Ureter (tissue), 1 donor: ENCODE results near the gene BCAT1. TPM values are rescaled to one million over a fixed set of nuclear protein-coding genes. Genes with fewer than 3 reads are reported as not detected.
"Not testable (repeated sequence)": the region's sequence is repeated elsewhere in the genome, so short reads cannot be mapped to it uniquely, and the experiment has no call there.

Experiments
- DNase-seq: peaks from one replicate; pipeline ENCODE4 v3.0.0-alpha.2; 2020; ENCODE audit warnings: low spot score
- total RNA-seq: library from RNA; stranded (reverse); gene quantifications from one replicate; pipeline ENCODE4 v1.2.4, GENCODE V29; 2023
- donor health status: DM: yes; HTN: yes; CAD: no.

BCAT1 gene
- total RNA-seq, 1 donor from 2014 or later, result 19.3 TPM

DNA sequence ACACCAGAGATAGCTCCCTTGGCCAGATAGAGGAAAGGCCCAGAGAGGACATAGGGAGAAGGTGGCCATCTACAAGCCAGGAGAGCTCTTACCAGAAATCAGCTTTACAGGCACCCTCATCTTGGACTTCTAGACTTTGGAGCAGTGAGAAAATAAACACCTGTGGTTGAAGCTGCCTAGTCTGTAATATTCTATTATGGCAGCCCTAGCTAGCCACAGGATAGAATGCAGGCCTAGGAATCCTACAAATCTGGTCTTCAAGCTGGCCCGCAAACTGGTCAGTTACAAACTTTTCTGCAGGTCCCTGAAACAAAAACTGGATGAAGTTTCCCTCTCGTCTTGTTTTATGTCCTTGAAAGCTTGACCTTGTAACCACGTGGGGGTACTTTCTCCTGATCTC, 92.4 kb downstream of the BCAT1 start:
- no peak for DNase-seq

DNA sequence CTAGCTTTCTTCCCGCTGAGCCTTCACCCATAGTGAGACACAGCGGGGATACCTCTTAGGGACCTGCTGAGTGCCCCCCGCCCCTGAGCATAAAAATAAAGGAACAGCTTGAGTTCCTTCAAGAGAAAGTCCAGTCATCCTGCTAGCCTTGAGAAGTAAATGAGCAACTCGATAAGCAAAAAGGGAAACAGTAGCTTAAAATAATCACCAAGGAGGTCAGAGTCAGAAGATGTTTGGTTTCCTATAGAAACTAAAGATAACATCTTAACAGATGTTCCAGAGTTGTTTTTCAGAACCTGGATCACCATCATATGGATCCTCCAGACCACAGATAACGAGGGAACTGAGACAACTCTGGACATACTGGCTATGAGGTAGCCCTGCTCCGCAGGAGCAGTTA, 94.0 kb downstream of the BCAT1 start:
- DNase-seq, result no peak

DNA sequence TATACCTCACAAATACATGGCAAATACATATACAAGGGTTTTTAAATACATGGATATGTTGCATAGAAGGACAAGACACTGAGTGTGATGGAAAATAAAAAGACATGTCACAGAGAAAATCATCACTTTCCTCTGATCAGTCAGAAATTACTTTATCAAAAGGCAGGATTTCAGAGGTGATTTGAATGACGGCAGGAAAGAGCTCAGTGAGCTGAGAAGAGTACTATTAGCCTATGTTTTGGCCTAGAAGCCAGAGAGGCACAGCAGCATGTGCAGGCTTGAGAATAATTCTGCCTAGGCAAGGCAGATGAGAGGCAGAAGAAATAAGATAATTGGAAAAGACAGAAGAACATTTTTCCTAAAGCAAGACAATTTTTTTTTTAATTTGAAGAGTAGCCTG, 94.9 kb downstream of the BCAT1 start:
- DNase-seq, result no peak

DNA sequence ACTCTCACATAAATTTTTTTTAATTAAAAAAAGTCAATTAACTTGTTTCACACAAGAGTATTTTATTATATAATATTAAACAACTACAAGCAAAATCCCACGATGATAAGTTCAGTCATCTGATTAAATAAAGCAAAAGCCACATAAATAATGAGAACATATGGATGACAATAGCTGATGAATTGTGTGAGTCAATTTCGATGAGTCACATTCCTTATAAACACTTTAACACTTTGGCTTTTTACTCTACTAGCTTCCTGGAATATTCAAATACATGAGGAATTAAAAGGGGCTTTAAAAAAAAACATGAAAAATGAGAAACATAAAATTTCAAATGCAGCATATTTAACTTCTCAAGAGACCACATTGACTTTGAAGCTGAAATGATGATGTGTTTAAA, 95.3 kb downstream of the BCAT1 start:
- no peak for DNase-seq

- DNase-seq, result no peak
These were observed 95.8 kb downstream of the BCAT1 start for GRCh38 chr12:24853094-24853493.

- no peak for DNase-seq
These were observed 96.5 kb downstream of the BCAT1 start for GRCh38 chr12:24852420-24852819.

- not testable (repeated sequence) for DNase-seq
These were observed 97.0 kb downstream of the BCAT1 start for GRCh38 chr12:24851883-24852282.

GRCh38 chr12:24851341-24851740, 97.6 kb downstream of the BCAT1 start:
- DNase-seq, result no peak

DNA sequence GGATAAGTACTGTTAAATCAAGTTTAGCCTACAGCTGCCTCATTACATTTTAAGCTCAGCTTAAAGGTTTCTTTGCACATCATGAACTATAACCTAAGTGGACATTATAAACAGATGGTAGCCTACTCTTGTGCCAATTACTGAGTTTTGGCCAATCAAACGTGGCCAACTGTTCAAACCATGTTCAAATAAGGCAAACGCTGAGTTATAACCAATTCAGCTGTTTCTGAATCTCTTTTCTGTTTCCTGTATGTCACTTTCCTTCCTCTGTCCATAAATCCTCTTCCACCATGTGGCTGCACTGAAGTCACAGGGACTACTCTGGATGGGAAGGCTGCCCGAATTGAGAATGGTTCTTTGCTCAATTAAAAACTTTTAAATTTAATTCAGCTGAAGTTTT, 98.4 kb downstream of the BCAT1 start:
- DNase-seq, result no peak

DNA sequence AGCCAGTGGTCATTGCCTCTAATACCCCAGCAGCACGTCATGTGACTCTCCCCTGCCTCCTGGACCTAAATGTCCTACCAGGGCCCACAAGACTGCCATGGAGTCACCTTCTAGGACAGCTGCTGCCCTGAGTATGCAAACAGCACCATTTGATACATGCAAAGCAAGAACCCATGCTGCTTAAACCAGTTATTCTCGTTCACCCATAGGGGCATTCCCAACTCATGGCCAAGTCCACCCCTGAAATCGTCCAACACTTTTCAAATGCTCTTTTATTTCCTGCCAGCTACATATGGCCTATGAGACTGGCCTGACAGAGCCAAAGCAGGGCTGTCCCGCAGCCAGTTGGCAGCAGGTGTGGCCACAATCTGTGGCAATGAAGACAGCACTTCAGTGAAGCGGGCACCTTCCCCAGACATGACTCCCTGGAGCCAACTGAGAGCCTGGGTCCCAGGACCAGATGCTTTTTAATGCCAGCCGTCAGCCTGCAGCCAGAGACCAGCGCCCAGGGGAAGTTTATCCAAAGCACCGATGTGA, 99.9 kb downstream of the BCAT1 start:
- no peak for DNase-seq

GRCh38 chr12:24846689-24847088, 102.2 kb downstream of the BCAT1 start:
- DNase-seq, result no peak

DNA sequence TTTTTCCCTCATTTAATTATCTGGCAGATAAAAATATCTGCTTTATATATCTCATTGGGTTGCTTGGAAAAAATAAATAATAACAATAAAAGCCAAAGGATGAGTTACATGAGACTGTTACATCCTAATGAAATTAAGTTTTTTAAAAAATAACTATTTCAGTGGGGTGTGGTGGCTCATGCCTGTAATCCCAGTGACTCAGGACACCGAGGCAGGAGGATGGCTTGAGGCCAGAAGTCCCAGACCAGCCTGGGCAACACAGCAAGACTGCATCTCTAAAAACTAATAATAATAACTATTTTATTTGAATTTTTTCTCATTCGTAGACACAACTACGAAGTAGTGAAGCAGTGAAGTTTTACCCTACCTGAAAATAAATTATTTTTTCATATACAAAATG, 103.3 kb downstream of the BCAT1 start:
- no peak for DNase-seq

- DNase-seq, result no peak
These were observed 108.7 kb downstream of the BCAT1 start for GRCh38 chr12:24840046-24840800.

DNA sequence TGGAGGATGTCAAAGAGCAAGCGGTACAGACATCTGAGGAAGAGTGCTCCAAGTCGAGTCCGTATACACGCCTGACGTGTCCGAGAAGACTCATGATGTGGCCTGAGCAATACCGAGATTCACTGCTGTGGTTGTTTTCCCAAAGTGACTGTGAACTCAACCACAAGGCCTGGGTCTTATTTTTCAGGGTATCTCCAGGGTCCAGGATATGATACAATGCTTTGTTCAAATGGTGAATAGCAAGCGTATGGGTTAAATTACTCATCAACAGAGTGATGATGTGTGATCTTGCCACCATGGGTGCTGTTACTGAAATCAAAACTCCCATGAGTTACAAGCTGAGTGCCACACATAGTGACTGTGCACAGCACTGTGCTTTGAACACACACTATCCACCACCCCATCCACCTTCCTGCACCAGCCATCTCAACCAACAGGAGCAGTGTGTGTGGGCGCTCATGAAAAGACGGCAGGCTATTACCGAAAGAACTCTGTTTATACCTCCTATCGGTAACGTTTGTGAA, 109.6 kb downstream of the BCAT1 start:
- no peak for DNase-seq

- DNase-seq, result no peak
These were observed 110.4 kb downstream of the BCAT1 start for GRCh38 chr12:24838531-24838950.

DNA sequence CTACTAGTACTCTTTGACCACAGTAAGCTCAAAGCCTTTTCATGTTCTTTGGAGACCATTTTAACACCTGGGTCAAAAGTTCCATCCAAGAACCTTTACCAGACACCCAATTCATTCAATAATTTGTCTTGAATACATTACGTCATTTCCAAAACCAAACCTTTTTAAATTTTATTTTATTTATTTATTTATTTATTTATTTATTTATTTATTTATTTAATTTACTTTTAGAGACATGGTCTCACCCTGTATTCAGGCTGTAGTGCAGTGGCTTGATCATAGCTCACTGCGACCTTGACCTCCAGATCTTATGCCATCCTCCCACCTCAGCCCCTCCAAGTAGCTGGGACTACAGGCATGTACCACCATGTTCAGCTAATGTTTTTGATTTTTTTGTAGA, 113.5 kb downstream of the BCAT1 start:
- DNase-seq, result no peak

- no peak for DNase-seq
These were observed 115.4 kb downstream of the BCAT1 start for GRCh38 chr12:24833513-24833912.

- DNase-seq, result no peak
These were observed 124.9 kb downstream of the BCAT1 start for GRCh38 chr12:24823808-24824515.

GRCh38 chr12:24822121-24822899, 126.6 kb downstream of the BCAT1 start:
- DNase-seq, result no peak

DNA sequence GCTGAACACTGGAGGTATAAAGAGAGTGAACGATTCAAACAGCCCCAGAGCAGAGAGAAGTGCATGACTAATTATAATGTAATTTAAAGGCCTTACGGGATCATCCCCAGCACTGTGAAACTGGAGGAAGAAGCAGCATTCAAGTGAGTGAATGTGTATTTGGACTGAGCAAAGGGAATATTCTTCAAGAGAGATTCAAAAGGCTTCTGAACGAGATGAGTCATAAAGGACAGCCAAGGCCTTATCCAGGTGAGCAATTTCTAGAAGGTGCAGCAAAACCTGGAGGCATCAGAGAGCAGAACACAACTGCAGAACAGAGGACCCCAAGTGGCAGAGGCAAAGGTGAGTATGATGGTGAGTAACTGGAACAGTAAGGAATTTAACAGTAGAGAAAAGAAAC, 127.2 kb downstream of the BCAT1 start:
- no peak for DNase-seq

GRCh38 chr12:24820872-24821271, 128.0 kb downstream of the BCAT1 start:
- DNase-seq, result no peak

DNA sequence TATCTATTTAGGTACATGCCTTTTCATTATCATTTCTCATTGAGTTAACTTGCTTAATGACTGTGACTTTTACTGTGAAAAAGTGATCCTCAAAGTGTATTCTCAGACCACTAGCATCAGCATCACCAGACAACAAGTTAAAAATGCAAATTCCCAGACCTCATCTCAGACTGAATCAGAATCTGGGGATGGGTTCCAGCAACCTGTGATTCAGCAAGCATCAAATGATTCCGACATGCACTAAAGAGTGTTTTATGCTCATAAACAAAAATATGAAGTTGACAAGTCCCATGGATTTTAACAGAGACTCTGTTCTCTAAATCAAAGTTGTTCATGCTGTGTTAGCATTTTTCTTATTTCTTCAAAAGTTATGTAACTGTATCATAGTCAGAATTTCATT, 130.6 kb downstream of the BCAT1 start:
- DNase-seq, result no peak
